Right renal cortex interstitium (tissue), 3 donors: ENCODE data around the gene PCF11. TPM values are rescaled to one million over a fixed set of nuclear protein-coding genes. Genes with fewer than 3 reads are reported as not detected.
"Not testable (repeated sequence)": the region's sequence is repeated elsewhere in the genome, so short reads cannot be mapped to it uniquely, and the experiment has no call there.

Source experiments
- DNase-seq, 3 donors: peaks; one replicate each; pipeline ENCODE4 v3.0.0-alpha.2; 2013; ENCODE audit warnings: low read depth in 3 of 3, low spot score in 2 of 3
- polyA plus RNA-seq, 3 donors: library from polyadenylated mRNA; unstranded; fragments of 120-200 nt; gene quantifications; one replicate each; pipeline ENCODE4 v1.2.1, GENCODE V29; 2013; ENCODE audit not compliant: insufficient read length in 3 of 3

The PCF11 gene
- polyA plus RNA-seq, 3 donors, result 71.9 to 84.7 (median 81.6) TPM

- no peak for DNase-seq
Measured at GRCh38 chr11:83187465-83187864, 30.5 kb downstream of the PCF11 start.

GRCh38 chr11:83191491-83191890, 34.6 kb downstream of the PCF11 start:
- no peak for DNase-seq

GRCh38 chr11:83191986-83192385, 35.1 kb downstream of the PCF11 start:
- no peak for DNase-seq

GRCh38 chr11:83192606-83193245, 35.8 kb downstream of the PCF11 start:
- DNase-seq, result no peak

DNA sequence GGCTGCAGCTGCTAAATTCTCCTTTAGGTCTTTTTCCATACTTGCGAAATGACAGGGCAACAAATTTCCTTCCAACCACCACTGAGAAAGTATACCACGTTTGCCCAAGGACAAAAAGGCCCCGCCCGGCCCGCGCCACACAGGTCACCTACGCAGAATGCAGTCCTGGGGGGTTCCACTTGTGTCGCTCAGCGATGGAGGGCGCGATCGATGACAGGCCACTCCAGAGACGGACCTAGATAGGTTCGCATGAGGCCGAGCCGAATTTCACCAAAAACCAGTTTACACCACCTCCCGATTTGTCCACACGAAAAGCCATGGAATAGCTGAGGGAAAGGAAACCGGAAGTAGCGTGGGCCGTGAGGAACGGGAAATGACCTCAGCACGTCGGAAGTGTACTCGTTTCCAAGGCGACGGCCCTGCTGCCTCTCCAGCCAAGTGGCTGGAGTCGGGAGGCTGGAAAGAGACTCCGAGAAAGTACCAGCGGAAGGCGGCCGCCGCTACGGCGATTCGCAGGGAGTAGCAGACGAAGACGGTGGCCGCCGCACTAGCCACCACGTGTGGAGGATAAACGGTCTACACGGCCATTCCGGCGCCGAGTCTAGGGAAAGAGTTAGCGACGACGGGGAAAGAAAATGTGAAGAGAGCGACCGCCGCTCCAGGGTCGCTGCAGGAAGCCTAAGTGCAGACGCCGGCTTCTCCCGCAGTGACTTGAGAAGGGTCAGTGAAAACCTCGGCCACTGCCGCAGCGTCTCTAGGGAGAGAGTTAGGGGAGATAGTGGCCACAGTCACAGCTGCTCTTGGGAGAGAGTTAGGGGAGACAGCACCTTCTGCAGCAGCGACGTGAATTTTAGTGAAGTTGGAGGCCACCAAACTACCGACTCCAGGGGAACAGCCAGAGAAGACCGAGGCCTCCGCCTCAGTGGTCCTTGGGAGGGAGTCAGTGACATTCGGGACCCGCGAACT, 36.7 kb downstream of the PCF11 start, which contains the start of gene ANKRD42:
Gene ANKRD42, plus strand, starts transcription at position 398 of the 966 bp plus-strand sequence. CDS start 959 bp downstream, outside the sequence.
- peak; percentile 91 to 94 (median 93) for DNase-seq

DNA sequence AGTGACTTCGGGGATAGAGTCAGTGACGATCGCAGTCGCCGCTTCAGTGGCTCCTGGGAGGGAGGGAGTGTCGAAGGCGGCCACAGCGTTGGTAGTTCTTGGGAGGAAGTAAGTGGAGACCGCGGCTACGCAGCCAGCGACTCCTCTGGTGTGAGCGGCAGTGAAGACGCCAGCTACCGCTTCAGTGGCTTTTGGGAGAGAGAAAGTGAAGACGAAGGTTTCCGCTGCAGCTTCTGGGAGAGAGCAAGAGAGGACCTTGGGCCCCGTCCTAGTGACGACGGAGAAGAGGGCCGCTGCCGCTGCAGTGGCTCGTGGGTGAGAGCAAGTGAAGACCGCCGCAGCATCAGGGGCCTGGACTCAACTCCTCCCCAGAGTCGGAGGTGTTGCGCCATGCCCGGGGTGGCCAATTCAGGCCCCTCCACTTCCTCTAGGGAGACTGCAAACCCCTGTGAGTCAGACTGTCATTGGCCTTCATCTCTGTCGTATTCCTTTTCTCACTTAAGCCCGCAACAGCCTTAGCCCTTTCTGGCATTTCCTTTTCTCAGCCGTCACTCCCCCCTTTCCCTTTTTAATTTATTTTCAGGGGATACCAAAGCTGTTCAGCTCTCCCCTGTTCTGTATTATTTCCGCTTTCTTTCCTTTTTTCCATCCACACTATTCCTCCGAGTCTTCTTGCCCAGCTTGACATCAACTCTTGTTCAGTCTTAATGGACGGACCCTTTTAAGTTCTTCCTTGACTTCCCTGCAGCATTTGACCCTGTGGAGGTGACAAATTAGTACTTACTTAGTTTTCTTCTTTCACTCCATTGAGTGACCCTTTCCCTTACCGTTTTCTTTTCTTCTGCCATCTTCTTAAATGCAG, 37.6 kb downstream of the PCF11 start:
- peak in 2 of 3 donors; percentile 43 to 45 for DNase-seq

DNA sequence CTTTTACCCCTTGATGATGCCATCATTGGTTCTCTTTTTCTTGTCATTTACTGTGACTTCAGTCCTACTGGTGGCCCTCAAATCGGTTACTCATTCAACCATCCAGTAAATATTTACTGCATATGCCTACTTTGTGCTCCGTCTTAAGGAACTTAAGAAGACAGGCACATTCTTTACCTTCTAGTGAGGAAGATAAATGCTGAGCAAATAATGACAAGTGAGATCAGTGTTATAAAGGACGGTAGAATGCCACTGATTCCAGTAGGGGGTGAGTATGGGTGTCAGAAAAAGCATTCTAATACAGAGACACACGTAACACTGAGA, 38.2 kb downstream of the PCF11 start:
- DNase-seq, result no peak

DNA sequence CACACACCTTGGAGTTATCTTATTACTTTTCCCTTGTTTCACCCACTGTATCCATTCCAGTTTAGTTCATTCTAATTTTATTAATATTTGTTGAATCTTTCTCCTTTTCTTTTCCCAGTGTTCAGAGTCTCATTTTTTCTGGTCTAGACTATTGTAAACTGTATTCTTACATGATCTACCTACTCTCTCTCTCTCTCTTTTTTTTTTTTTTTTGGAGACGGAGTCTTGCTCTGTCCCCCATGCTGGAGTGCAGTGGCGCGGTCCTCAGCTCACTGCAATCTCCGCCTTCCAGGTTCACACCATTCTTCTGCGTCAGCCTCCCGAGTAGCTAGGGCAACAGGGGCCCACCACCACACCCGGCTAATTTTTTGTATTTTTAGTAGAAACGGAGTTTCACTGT, 38.7 kb downstream of the PCF11 start:
- no peak for DNase-seq

DNA sequence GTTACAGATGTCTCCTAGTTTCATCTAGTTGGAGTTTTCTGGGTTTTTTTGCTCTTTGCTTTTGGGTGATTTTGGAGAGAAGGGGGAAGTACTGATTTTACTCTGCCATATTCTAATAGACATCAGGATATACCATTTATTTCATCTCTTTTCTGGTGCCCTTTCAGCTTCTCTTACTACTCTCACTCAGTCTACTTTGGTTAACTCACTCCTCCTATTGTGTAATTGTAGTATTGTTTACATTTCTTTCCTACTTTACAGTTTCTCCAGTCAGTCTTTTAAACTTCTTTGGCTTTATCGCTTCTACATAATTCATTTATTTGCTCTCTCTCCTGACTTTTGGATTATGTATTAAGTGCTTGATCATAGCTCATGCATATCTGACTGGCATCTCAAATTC, 43.1 kb downstream of the PCF11 start:
- no peak for DNase-seq

GRCh38 chr11:83205608-83206185, 48.8 kb downstream of the PCF11 start:
- DNase-seq, result no peak

GRCh38 chr11:83206221-83206620, 49.3 kb downstream of the PCF11 start:
- no peak for DNase-seq

- not testable (repeated sequence) for DNase-seq
Measured at GRCh38 chr11:83206771-83207382, 49.9 kb downstream of the PCF11 start.

GRCh38 chr11:83219095-83219494, 62.2 kb downstream of the PCF11 start:
- no peak for DNase-seq

DNA sequence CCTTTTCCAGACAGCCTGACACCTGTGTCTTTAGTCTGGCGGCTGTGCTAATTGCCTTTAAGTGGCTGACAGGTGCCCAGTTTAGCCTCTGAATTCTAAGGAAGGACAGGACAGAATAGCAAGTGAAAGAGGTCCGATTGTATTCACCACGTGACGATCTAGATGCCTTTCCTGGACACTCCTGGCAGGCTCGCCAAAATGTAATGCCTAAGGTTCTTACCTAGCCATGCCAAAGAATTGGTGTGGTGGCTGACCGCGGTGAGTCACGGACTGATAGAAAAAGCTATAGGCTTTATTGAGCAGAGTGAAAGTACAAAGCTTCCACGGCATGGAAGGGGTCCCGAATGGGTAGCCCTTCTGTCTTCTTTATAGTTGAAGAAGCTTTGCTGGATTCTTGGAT, 63.3 kb downstream of the PCF11 start:
- no peak for DNase-seq

DNA sequence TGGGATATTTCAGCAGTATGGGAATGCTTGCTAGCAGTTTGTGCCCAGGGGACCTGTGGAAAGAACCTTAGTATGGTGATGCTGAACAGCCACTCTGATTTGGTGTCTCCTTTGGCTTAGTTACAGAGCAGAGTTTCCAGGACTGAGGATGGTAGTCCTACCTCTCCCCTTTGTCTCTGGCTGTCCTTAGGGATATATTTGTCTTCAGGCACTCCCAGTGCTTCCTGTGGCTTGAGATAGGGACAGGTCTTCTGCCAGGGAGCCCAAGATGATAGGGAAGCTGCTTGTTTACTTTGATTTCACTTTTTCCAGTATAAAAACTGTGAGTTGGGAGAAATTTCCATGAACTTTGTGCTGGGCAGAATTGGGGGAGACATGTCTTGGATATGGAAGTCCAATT, 64.8 kb downstream of the PCF11 start:
- no peak for DNase-seq

DNA sequence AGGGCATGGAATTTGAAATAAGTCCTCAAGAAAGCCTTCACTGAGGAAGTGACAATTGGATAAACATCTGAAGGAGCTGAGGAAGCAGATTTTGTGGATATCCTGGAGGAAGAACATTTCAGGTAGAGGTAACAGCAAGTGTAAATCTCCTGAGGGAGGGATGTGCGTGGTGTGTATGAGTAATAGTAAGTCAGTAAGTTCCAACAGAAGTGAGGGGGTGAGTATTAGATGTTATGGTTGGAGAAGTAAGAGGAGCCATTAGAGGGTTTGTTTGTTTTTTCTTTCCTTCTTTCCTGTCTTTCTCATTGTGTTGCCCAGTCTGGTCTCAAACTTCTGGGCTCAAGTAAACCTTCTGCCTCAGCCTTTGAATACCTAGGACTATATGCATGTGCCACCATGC, 65.6 kb downstream of the PCF11 start:
- no peak for DNase-seq

DNA sequence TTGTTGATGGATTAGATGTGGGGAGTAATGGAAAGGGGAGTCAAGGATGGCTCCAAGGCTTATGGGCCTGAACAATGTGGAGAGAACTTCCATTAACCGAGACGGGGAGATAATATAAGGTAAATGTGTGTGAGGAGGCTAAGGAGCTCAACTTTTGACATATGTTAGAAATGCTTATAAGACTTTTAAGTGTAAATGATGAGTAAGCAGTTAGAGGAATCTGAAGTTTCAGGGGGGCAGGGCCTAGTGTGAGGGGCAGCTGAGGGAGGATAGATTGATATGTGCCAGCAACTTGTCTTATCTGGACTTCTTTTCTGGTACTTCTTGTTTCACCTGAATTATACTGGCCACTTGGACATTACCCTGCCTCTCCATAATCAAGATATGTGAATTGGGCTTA, 66.5 kb downstream of the PCF11 start:
- no peak for DNase-seq

GRCh38 chr11:83235825-83236224, 78.9 kb downstream of the PCF11 start:
- no peak for DNase-seq
